DMS114 treated with DMSO at 0.1 percent for 48 hours (cell line): Measurements from ENCODE around the gene TSPAN3.

Source experiments
- DNase-seq: peaks from one replicate; lab custom pipeline; 2025; ENCODE audit not compliant: unreplicated experiment; lab: John Stamatoyannopoulos, UW

The TSPAN3 gene

DNA sequence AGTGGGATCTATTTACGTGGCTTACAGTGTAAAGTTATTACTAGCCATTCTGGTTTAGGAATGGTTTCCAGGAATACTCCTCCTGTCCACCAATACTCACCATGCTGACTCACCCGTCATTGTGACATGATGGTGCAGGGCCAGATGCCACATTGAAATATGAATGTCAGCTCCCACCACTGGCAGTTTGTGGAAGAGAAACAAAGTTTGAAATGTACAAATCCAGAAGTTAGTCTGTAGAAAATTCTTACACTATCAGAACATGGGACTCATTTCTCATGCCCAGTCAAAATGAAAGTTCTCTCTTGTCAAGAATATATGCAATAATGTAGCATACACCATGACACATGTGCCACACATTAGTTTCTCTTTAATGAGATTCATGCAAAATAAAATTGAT is 14.4 kb upstream of the TSPAN3 start:
- DNase-seq: no peak

- DNase-seq: no peak
These were observed 13.5 kb upstream of the TSPAN3 start for GRCh38 chr15:77084436-77084835.

- no peak for DNase-seq
These were observed 12.7 kb upstream of the TSPAN3 start for GRCh38 chr15:77083381-77084160.

DNA sequence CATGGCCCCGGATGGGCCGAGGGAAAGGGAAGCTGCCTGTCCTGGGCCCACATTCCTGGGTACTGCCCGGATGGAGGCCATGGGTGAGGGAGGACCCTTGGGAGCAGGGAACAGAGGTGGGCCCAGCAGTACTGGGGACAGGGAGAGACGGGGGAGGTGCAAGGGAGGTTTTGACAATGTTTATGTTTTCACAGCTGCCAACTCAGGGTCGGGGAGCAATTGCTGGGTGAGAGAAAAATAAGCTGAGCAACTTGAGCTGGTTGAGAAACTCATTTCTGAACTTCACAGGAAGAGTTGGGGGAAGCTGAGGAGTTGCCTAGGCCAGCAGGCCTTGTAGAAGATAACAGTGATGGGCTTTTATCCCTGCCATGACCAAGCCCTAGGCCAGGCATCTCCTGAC is 11.1 kb upstream of the TSPAN3 start:
- DNase-seq: no peak

DNA sequence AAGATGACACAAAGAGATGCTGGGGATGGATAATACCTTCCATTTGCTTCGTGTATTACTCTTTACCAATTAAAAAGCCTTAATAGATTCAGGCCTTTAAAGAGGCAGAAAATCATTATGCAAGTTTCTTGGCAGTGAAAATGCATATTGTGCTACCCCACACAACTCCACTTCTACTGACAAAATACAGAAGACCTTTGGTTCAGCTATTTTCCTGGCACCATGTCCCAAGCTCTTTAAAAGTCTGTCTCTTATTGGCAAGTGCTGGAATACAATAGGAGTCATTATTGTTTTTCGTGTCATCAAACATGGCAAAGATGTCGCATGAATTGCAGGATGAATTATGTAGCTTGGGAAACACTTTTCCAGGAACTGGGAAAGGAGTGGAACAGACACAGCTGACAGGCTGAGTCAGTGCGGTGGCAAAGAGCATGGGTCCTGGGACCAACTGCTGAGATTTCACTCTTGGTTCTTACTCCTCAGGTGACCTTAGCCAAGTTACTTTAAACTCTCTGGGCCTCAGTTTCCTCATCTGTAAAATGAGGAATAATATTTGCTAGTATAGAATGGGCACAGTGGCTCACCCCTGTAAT is 5.5 kb upstream of the TSPAN3 start:
- no peak for DNase-seq

DNA sequence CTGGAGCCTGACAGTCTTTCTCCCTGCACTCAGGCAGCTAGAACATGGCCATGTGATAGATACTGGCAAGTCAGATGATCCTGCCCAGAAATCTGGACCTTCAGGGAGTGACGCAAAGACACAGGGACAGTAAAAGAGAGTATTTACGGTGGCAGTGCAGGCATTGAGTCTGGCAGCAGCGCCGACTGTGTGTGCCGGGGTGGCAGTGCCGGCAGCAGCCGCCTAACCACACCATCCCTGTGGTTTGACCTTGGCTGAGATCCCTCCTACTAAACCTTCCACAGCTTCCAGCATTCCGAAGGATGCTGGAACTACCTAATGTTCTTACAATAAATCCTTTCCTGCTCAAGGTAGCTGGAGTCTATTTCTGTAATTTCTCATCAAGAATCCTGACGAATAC is 4.6 kb upstream of the TSPAN3 start:
- no peak for DNase-seq

DNA sequence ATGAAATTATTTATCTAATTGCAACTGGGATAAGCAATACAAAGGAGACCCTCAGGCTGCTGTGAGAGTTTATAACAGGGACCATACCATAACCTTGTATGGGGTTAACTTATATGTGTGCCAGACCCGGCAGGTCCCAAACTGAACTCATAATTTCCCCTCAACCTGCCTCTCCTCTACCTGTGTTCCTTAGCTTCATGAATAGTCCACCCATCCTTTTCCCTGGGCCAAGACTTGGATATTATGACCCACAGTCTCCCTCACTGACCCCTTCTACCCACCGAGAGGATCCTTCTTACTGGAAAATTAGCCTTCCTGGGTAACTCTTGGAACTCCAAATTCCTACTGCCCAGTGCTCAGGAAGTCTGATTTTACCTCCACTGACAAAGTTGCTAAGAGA is 3.4 kb upstream of the TSPAN3 start:
- DNase-seq: no peak

GRCh38 chr15:77071305-77072223 is 655 bp upstream of the TSPAN3 start:
- DNase-seq: no peak

GRCh38 chr15:77070180-77070494 is 772 bp downstream of the TSPAN3 start:
- peak; percentile 15 for DNase-seq

- DNase-seq: no peak
These were observed 1.3 kb downstream of the TSPAN3 start for GRCh38 chr15:77069521-77070121.

DNA sequence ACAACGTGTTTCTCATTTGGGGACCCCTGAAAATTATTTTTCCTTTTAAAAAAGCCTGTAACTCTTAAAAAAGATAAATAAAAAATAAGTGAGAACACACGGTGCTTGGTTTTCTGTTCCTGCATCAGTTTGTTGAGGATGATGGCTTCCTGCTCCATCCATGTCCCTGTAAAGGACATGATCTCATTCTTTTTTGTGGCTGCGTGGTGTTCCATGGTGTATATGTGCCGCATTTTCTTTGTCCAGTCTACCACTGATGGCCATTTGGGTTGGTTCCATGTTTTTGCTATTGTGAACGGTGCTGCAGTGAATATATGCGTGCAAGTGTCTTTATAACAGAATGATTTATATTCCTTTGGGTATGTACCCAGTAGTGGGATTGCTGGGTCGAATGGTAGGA is 2.3 kb downstream of the TSPAN3 start:
- no peak for DNase-seq

DNA sequence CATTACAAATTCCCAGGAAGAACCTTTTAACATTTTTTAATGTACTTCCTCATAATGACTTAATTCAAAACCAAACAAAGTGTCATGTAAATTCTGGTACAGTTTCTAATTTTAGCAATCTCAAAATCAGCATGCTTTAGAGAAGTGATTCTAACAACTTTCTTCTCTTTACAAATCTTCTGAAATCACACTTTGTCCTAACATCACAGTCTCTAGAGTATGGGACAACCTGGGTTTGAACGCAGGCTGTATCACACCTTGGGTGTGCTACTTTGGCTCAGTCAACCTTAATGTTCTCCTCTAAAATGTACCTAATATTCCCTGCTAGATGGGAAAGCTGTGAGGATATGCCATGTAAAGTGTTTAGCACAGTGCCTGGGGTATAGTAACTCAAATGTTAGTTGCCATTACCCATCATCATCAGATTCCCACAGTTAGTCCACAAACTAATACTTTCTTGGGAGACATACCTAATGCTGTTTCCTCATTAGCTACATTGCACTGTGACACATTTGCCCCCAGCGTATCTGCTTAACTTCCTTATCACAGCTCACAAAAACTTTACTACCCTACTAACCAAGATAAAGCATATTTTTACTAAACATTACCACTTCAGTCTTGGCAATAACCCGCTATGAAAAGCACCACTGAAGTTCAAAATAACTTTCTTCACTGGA is 3.1 kb downstream of the TSPAN3 start:
- DNase-seq: no peak

GRCh38 chr15:77066971-77067690 is 3.8 kb downstream of the TSPAN3 start:
- no peak for DNase-seq

- no peak for DNase-seq
These were observed 6.2 kb downstream of the TSPAN3 start for GRCh38 chr15:77064539-77065308.

- DNase-seq: no peak
These were observed 6.8 kb downstream of the TSPAN3 start for GRCh38 chr15:77064063-77064462.

DNA sequence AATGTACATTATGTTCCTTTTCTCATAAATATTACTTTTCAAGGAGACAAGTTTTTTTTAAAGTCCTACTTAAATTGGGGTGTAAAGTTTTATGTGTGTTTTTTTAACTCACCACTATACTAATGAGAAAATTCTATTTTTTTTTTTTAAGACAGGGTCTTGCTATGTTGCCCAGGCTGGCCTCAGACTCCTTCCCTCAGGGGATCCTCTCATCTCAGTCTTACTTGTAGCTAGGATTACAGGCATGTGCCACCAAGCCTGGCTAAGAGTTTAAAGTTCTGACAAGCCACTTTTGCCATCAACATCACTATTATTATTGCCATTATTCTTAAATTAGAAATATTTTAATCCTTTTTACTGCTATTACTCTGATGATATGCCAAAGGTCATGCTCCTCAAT is 7.7 kb downstream of the TSPAN3 start:
- no peak for DNase-seq

GRCh38 chr15:77060546-77060945 is 10.4 kb downstream of the TSPAN3 start:
- DNase-seq: no peak

DNA sequence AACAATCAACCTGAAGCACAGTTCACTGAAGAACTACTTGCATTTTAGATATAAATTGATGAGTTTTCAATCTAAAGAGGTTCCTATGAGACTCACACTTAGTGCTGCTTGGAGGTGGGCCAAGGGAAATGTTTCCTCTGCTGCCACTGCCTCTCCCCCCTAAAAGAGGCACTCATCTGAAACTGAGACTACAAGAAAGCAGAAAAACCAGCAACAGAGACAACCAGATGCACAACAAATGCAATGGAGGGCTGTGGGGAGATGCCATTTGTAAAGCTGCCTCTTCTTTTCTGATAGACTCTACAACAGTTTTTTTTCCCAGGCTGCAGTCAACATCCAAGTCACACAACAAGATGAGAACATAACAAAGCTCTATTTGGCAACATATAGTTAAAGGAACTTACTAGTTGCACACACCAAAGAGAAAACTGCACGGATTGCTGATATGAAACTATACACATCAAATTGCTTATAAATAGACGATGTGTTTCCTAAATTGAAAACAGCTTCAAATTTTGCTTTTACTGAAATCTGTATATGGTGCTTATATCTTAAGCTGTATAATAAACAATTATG is 11.0 kb downstream of the TSPAN3 start:
- no peak for DNase-seq

GRCh38 chr15:77058468-77058867 is 12.4 kb downstream of the TSPAN3 start:
- DNase-seq: no peak
